Ishikawa (cell line): ENCODE data around the gene RFC1.

Experiments
- CEBPB ChIP-seq: IDR thresholded peaks from 2 replicates; pipeline ENCODE4 v1.6.1; 2012
- CREB1 ChIP-seq: IDR thresholded peaks from 2 replicates; pipeline ENCODE4 v1.6.1; 2012; ENCODE audit warnings: low read depth
- EGR1 ChIP-seq: IDR thresholded peaks from 2 replicates; pipeline ENCODE4 v1.6.1; 2012
- EP300 ChIP-seq: IDR thresholded peaks from 2 replicates; pipeline ENCODE4 v1.6.1; 2012; ENCODE audit warnings: borderline replicate concordance
- FOXM1 ChIP-seq: IDR thresholded peaks from 2 replicates; pipeline ENCODE4 v1.6.1; 2012; ENCODE audit warnings: low read depth, borderline replicate concordance
- NFIC ChIP-seq: IDR thresholded peaks from 2 replicates; pipeline ENCODE4 v1.6.1; 2012
- RAD21 ChIP-seq: IDR thresholded peaks from 2 replicates; pipeline ENCODE4 v1.6.1; 2012; ENCODE audit warnings: low read depth
- TAF1 ChIP-seq: IDR thresholded peaks from 2 replicates; pipeline ENCODE4 v1.6.1; 2012; ENCODE audit warnings: low read depth, mild to moderate bottlenecking
- TCF12 ChIP-seq: IDR thresholded peaks from 2 replicates; pipeline ENCODE4 v1.6.1; 2012; ENCODE audit warnings: low read depth
- TEAD4 ChIP-seq: IDR thresholded peaks from 2 replicates; pipeline ENCODE4 v1.6.1; 2012
- YY1 ChIP-seq: IDR thresholded peaks from 2 replicates; pipeline ENCODE4 v1.6.1; 2012; ENCODE audit warnings: low read depth
- ZBTB7A ChIP-seq: IDR thresholded peaks from 2 replicates; pipeline ENCODE4 v1.6.1; 2012; ENCODE audit warnings: low read depth
- TF ChIP-seq, protein P1 (sequence below): IDR thresholded peaks from 2 replicates; pipeline ENCODE4 v1.6.1; 2012; ENCODE audit warnings: low read depth, mild to moderate bottlenecking
- TF ChIP-seq, protein P2 (sequence below): IDR thresholded peaks from 2 replicates; pipeline ENCODE4 v1.6.1; 2012
- TF ChIP-seq, protein P3 (sequence below): IDR thresholded peaks from 2 replicates; pipeline ENCODE4 v1.6.1; 2012

The RFC1 gene

GRCh38 chr4:39305912-39306677, 60.1 kb downstream of the RFC1 start:
- no peak for TF ChIP-seq FOXM1
- no peak for TF ChIP-seq RAD21
- TF ChIP-seq, protein P1, sequence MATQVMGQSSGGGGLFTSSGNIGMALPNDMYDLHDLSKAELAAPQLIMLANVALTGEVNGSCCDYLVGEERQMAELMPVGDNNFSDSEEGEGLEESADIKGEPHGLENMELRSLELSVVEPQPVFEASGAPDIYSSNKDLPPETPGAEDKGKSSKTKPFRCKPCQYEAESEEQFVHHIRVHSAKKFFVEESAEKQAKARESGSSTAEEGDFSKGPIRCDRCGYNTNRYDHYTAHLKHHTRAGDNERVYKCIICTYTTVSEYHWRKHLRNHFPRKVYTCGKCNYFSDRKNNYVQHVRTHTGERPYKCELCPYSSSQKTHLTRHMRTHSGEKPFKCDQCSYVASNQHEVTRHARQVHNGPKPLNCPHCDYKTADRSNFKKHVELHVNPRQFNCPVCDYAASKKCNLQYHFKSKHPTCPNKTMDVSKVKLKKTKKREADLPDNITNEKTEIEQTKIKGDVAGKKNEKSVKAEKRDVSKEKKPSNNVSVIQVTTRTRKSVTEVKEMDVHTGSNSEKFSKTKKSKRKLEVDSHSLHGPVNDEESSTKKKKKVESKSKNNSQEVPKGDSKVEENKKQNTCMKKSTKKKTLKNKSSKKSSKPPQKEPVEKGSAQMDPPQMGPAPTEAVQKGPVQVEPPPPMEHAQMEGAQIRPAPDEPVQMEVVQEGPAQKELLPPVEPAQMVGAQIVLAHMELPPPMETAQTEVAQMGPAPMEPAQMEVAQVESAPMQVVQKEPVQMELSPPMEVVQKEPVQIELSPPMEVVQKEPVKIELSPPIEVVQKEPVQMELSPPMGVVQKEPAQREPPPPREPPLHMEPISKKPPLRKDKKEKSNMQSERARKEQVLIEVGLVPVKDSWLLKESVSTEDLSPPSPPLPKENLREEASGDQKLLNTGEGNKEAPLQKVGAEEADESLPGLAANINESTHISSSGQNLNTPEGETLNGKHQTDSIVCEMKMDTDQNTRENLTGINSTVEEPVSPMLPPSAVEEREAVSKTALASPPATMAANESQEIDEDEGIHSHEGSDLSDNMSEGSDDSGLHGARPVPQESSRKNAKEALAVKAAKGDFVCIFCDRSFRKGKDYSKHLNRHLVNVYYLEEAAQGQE: no peak
- no peak for TF ChIP-seq YY1
- TF ChIP-seq TAF1: no peak
- TF ChIP-seq, protein P2, sequence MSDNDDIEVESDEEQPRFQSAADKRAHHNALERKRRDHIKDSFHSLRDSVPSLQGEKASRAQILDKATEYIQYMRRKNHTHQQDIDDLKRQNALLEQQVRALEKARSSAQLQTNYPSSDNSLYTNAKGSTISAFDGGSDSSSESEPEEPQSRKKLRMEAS: no peak
- no peak for TF ChIP-seq TCF12
- no peak for TF ChIP-seq TEAD4

GRCh38 chr4:39304651-39305050, 61.5 kb downstream of the RFC1 start:
- TF ChIP-seq TAF1: no peak
- no peak for TF ChIP-seq NFIC

DNA sequence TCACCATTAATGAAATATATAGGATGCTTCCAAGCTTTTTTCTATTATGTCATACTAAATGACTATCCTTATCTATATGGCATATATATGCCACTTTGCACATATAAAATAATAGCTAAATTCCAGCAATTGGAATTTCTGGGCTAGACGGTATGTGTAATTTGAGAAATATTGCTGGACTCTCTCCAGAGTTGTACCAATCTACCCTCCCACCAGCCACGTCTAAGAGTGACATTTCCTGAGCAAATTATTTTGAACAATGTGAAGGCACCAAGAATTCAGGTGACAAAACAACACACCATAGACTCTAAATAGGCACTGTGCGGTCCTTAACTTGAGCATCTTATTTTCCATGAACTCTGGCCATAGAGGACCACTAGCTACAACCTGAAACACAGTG, 62.3 kb downstream of the RFC1 start:
- no peak for TF ChIP-seq TAF1
- TF ChIP-seq NFIC: no peak
- TF ChIP-seq RAD21: no peak
- 0 out of 2 replicates have a peak, but pooled peaks have one; percentile 34 for TF ChIP-seq TEAD4

DNA sequence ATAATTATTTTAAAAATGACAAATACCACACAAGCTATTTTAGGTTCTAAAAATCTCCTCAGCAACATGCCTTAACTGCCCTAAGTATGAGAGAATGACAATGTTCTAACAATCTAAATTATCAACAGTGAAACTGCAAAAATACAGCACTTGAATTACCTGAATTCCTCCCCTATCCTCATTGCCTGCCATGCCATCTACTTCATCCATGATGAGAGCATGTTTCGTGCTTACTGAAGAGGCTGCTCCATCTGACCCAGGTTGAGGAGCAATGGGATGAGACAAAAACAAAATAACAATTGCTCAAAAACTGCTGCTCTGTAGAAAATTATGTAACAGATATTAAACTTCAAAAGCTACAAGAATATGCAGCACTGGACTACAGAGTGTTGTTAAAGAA, 63.3 kb downstream of the RFC1 start:
- TF ChIP-seq CREB1: no peak
- no peak for TF ChIP-seq CEBPB
- TF ChIP-seq YY1: no peak
- TF ChIP-seq TCF12: no peak
- no peak for TF ChIP-seq RAD21
- TF ChIP-seq, protein P3, sequence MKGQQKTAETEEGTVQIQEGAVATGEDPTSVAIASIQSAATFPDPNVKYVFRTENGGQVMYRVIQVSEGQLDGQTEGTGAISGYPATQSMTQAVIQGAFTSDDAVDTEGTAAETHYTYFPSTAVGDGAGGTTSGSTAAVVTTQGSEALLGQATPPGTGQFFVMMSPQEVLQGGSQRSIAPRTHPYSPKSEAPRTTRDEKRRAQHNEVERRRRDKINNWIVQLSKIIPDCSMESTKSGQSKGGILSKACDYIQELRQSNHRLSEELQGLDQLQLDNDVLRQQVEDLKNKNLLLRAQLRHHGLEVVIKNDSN: no peak
- no peak for TF ChIP-seq TAF1
- TF ChIP-seq EP300: no peak
- TF ChIP-seq TEAD4: no peak
- no peak for TF ChIP-seq NFIC
- TF ChIP-seq EGR1: no peak
- TF ChIP-seq FOXM1: no peak
- no peak for TF ChIP-seq ZBTB7A
- TF ChIP-seq, protein P1: no peak
- TF ChIP-seq, protein P2: no peak

DNA sequence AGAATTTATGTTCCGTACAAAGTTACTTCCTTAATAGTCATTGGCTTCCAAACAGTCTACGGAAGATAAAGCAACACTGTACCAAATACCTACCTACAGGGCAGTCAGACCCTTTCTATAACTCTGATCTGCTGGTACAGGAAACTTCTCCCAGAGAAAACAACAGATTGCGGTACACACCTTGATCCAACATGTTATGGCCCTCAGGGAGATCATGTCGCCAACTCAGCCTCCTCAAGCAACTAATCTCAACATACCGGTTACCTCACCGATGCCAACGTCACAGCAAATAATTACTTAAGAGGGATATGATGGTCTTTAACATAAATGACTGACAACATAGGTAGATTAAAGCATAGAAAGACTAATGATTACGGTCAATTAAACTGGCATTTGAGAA, 70.4 kb downstream of the RFC1 start:
- TF ChIP-seq, protein P1: no peak
- TF ChIP-seq CREB1 (no peak), TAF1 (no peak), TCF12 (no peak), EP300 (no peak), YY1 (no peak), RAD21 (no peak), NFIC (no peak), EGR1 (no peak), FOXM1 (no peak), TEAD4 (no peak), CEBPB (no peak), ZBTB7A (no peak)
- TF ChIP-seq, protein P3: no peak
- TF ChIP-seq, protein P2: no peak
